Endodermal cell (in vitro differentiated cells): Measurements from ENCODE around the gene KRT84. TPM values are rescaled to one million over a fixed set of nuclear protein-coding genes. Genes with fewer than 3 reads are reported as not detected.

Source experiments
- DNase-seq: peaks from one replicate; pipeline ENCODE4 v3.0.0-alpha.2; 2017
- H3K27ac ChIP-seq: 2 replicates; pipeline ENCODE4 v1.5.1; 2013; ENCODE audit warnings: mild to moderate bottlenecking, low read depth, low read length, moderate library complexity
- H3K27me3 ChIP-seq: 2 replicates; pipeline ENCODE4 v1.6.1; 2013; ENCODE audit warnings: mild to moderate bottlenecking, low read length, moderate library complexity; ENCODE audit not compliant: insufficient read depth, control insufficient read depth, poor library complexity, severe bottlenecking
- H3K36me3 ChIP-seq: 2 replicates; pipeline ENCODE4 v1.7.0; 2013; ENCODE audit warnings: mild to moderate bottlenecking, low read length, moderate library complexity; ENCODE audit not compliant: control insufficient read depth, insufficient read depth
- H3K4me1 ChIP-seq: one replicate; pipeline ENCODE4 v1.7.0; 2013; ENCODE audit warnings: low read length; ENCODE audit not compliant: control insufficient read depth, insufficient read depth
- H3K4me3 ChIP-seq: 2 replicates; pipeline ENCODE4 v1.5.1; 2013; ENCODE audit warnings: mild to moderate bottlenecking, low read length, moderate library complexity
- H3K9ac ChIP-seq: 2 replicates; pipeline ENCODE4 v1.6.1; 2013; ENCODE audit warnings: mild to moderate bottlenecking, low read length, moderate library complexity; ENCODE audit not compliant: poor library complexity, severe bottlenecking; ENCODE audit errors: extremely low read depth
- H3K9me3 ChIP-seq: 2 replicates; pipeline ENCODE4 v1.6.1; 2013; ENCODE audit warnings: mild to moderate bottlenecking, low read length, moderate library complexity; ENCODE audit not compliant: control insufficient read depth
- H3K27ac Mint-ChIP-seq: 2 replicates; pipeline ENCODE4 v1.8.0; 2020; ENCODE audit warnings: mixed read lengths
- H3K27me3 Mint-ChIP-seq: 2 replicates; pipeline ENCODE4 v1.8.0; 2021; ENCODE audit warnings: mild to moderate bottlenecking, mixed read lengths; ENCODE audit not compliant: insufficient read depth
- H3K36me3 Mint-ChIP-seq: 2 replicates; pipeline ENCODE4 v1.8.0; 2020; ENCODE audit warnings: low read depth, mixed read lengths
- H3K4me1 Mint-ChIP-seq: 2 replicates; pipeline ENCODE4 v1.8.0; 2020; ENCODE audit warnings: mixed read lengths
- H3K4me3 Mint-ChIP-seq: 2 replicates; pipeline ENCODE4 v1.8.0; 2020; ENCODE audit warnings: mild to moderate bottlenecking, moderate library complexity, mixed read lengths
- H3K9me3 Mint-ChIP-seq: 2 replicates; pipeline ENCODE4 v1.8.0; 2020; ENCODE audit warnings: mild to moderate bottlenecking, mixed read lengths
- CTCF ChIP-seq: fragments of 200-600 bp; sonication (generic); conservative IDR thresholded peaks from 2 replicates; pipeline ENCODE4 v1.5.0; 2021; ENCODE audit warnings: antibody characterized with exemption, mild to moderate bottlenecking
- WGBS, 2 experiments: methylation state at CpG; one replicate each; pipeline versions ENCODE4 v1.1.5 to v1.1.7; 2013; ENCODE audit warnings: missing lambda C conversion rate in 2 of 2, mixed read lengths in 1 of 2; ENCODE audit not compliant: insufficient coverage in 1 of 2, insufficient read length in 1 of 2; 5-methylcytosine and 5-hydroxymethylcytosine counted together
- total RNA-seq, 2 donors: library from RNA; stranded (reverse); fragmentation: NEBNext Ultra II Directional in 1 of 2; extraction: Animal tissue kit (Norgen Biotek cat#: 25700) in 1 of 2; gene quantifications; 2 replicates in 1 of 2; 3 replicates in 1 of 2; pipeline ENCODE4 v1.2.1, GENCODE V29; 2021

KRT84 gene
- total RNA-seq, 2 donors from 2014 or later, result not detected

- H3K36me3 ChIP-seq, result no peaks in the 10 kb centered on the region
- no peaks in the 10 kb centered on the region for H3K9me3 ChIP-seq
- no peaks in the 10 kb centered on the region for H3K4me1 ChIP-seq
- H3K4me3 ChIP-seq, result no peak overlapping the region
- Mint-ChIP-seq H3K4me3 (no peak overlapping the region), H3K36me3 (no peaks in the 10 kb centered on the region), H3K27me3 (peaks cover 30% of the 10 kb centered on the region), H3K4me1 (no peaks in the 10 kb centered on the region), H3K27ac (no peak overlapping the region), H3K9me3 (no peaks in the 10 kb centered on the region)
- DNase-seq, result peak; percentile 83
- no peak overlapping the region for H3K27ac ChIP-seq
- TF ChIP-seq CTCF, result peak; percentile 62
- peaks cover 12% of the 10 kb centered on the region for H3K27me3 ChIP-seq
- no peak overlapping the region for H3K9ac ChIP-seq
- WGBS, 2 experiments, result 84 to 100% methylated on average over 6 to 10 of the region's 10 CpGs
Measured at GRCh38 chr12:52428121-52428520, 42.7 kb upstream of the KRT84 start.

- no peak overlapping the region for H3K4me3 Mint-ChIP-seq
- WGBS, 2 experiments, result no CpG with 5 or more reads among the region's 1 CpG
- no peak for DNase-seq
Measured at GRCh38 chr12:52427083-52427482, 41.6 kb upstream of the KRT84 start.

GRCh38 chr12:52426034-52426433 lies 40.6 kb upstream of the KRT84 start:
- no peaks in the 10 kb centered on the region for H3K9me3 ChIP-seq
- no peaks in the 10 kb centered on the region for H3K4me1 ChIP-seq
- H3K36me3 ChIP-seq, result no peaks in the 10 kb centered on the region
- H3K27ac ChIP-seq, result no peak overlapping the region
- H3K4me1 Mint-ChIP-seq, result no peaks in the 10 kb centered on the region
- TF ChIP-seq CTCF, result no peak
- H3K36me3 Mint-ChIP-seq, result no peaks in the 10 kb centered on the region
- no peak overlapping the region for H3K9ac ChIP-seq
- no peak overlapping the region for H3K4me3 Mint-ChIP-seq
- DNase-seq, result no peak
- 92 to 100% methylated on average over 2 of the region's 2 CpGs for WGBS, 2 experiments
- peaks cover 21% of the 10 kb centered on the region for H3K27me3 Mint-ChIP-seq
- peaks cover 5% of the 10 kb centered on the region for H3K27me3 ChIP-seq
- H3K27ac Mint-ChIP-seq, result no peak overlapping the region
- no peaks in the 10 kb centered on the region for H3K9me3 Mint-ChIP-seq
- H3K4me3 ChIP-seq, result no peak overlapping the region

More at GRCh38 chr12:52427083-52427482, 41.6 kb upstream of the KRT84 start:
- Histone ChIP-seq H3K4me1 (no peaks in the 10 kb centered on the region), H3K27me3 (peaks cover 12% of the 10 kb centered on the region), H3K9me3 (no peaks in the 10 kb centered on the region), H3K36me3 (no peaks in the 10 kb centered on the region), H3K4me3 (no peak overlapping the region), H3K9ac (no peak overlapping the region), H3K27ac (no peak overlapping the region)
- no peaks in the 10 kb centered on the region for H3K9me3 Mint-ChIP-seq
- TF ChIP-seq CTCF, result no peak
- H3K4me1 Mint-ChIP-seq, result no peaks in the 10 kb centered on the region
- H3K27ac Mint-ChIP-seq, result no peak overlapping the region
- H3K36me3 Mint-ChIP-seq, result no peaks in the 10 kb centered on the region
- peaks cover 24% of the 10 kb centered on the region for H3K27me3 Mint-ChIP-seq
